ENCODE data around the gene C6orf15.

DNA sequence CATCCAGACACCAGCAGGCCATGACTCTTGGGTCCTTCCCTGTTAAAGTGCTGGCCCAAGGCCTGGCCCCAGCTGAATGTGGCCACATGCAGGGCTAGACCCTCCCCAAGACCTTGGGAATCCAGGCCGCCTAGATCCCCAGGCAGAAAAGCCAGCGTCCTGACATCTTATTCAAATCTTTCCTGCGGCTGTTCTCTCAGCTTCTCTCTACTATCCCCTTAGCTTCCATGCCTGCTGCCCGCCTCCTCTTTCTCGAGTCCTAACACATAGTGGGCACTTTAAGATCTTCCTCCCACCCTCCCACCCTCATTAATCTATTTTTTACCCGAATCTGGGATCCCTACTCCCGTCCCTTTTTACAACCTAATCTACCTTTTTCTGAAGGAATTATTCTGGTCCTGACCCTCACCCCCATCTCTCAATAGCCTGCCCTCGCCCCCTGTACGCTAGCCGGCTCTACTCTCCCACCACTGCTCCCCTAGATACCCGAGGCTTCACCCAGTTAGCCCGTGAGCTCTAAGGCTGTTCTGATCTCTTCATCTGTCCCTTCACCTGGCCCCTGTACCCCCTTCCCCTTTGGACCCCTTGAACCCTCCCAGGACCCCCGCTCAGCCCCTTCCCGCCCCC is 45.3 kb upstream of the C6orf15 start, which contains the start of gene CCHCR1:
- TF ChIP-seq, protein P1, sequence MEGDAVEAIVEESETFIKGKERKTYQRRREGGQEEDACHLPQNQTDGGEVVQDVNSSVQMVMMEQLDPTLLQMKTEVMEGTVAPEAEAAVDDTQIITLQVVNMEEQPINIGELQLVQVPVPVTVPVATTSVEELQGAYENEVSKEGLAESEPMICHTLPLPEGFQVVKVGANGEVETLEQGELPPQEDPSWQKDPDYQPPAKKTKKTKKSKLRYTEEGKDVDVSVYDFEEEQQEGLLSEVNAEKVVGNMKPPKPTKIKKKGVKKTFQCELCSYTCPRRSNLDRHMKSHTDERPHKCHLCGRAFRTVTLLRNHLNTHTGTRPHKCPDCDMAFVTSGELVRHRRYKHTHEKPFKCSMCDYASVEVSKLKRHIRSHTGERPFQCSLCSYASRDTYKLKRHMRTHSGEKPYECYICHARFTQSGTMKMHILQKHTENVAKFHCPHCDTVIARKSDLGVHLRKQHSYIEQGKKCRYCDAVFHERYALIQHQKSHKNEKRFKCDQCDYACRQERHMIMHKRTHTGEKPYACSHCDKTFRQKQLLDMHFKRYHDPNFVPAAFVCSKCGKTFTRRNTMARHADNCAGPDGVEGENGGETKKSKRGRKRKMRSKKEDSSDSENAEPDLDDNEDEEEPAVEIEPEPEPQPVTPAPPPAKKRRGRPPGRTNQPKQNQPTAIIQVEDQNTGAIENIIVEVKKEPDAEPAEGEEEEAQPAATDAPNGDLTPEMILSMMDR (IDR thresholded peaks at IDR 0.05 in 4 of 5, conservative IDR thresholded peaks at IDR 0.05 in 1 of 5) = no peak
- TF ChIP-seq POLR2A (IDR thresholded peaks at IDR 0.05) = no peak

All from gastrocnemius medialis (tissue), 4 donors.